IPS DF 6.9 (cell line): ENCODE data around the gene THRA.

Source experiments
- DNase-seq: peaks from one replicate; pipeline ENCODE4 v3.0.0-alpha.2; 2013; ENCODE audit warnings: low read depth, low spot score
- H3K27ac ChIP-seq: one replicate; pipeline ENCODE4 v1.5.1; 2013; ENCODE audit warnings: low read length, control low read depth
- H3K27me3 ChIP-seq: 2 replicates; pipeline ENCODE4 v1.6.1; 2013; ENCODE audit warnings: mild to moderate bottlenecking, low read length; ENCODE audit not compliant: control insufficient read depth, insufficient read depth
- H3K36me3 ChIP-seq: 2 replicates; pipeline ENCODE4 v1.6.1; 2013; ENCODE audit warnings: low read length; ENCODE audit not compliant: control insufficient read depth, insufficient read depth
- H3K4me1 ChIP-seq: 2 replicates; pipeline ENCODE4 v1.6.1; 2013; ENCODE audit warnings: low read length; ENCODE audit not compliant: control insufficient read depth, insufficient read depth
- H3K4me3 ChIP-seq: 2 replicates; pipeline ENCODE4 v1.5.1; 2013; ENCODE audit warnings: mild to moderate bottlenecking, low read length
- H3K9me3 ChIP-seq: 2 replicates; pipeline ENCODE4 v1.6.1; 2013; ENCODE audit warnings: low read length, inconsistent platforms; ENCODE audit not compliant: control insufficient read depth, insufficient read depth
- WGBS: extraction: QIAGEN DNeasy Blood & Tissue Kit; methylation state at CpG from one replicate; pipeline ENCODE4 v1.1.7; 2013; ENCODE audit warnings: mixed read lengths, missing lambda C conversion rate; ENCODE audit not compliant: insufficient read length, insufficient coverage; 5-methylcytosine and 5-hydroxymethylcytosine counted together

Gene THRA

GRCh38 chr17:40122136-40122998 lies 59.6 kb downstream of the THRA start:
- no CpG with 5 or more reads among the region's 97 CpGs for WGBS
- Histone ChIP-seq H3K36me3 (peaks cover 3% of the 10 kb centered on the region; the same call in 1 of the 2 replicates), H3K9me3 (no peaks in the 10 kb centered on the region), H3K27me3 (no peaks in the 10 kb centered on the region), H3K4me3 (peak overlapping the region; percentile 66), H3K27ac (no peak overlapping the region), H3K4me1 (no peaks in the 10 kb centered on the region)
- DNase-seq, result no peak

GRCh38 chr17:40122999-40123810 lies 60.4 kb downstream of the THRA start:
- Histone ChIP-seq H3K36me3 (peaks cover 6% of the 10 kb centered on the region; the same call in 1 of the 2 replicates), H3K9me3 (no peaks in the 10 kb centered on the region), H3K27ac (no peak overlapping the region), H3K27me3 (no peaks in the 10 kb centered on the region), H3K4me3 (peak overlapping the region; percentile 66), H3K4me1 (no peaks in the 10 kb centered on the region)
- whole genome bisulfite sequencing, result 100% methylated on average over 1 of the region's 43 CpGs
- DNase-seq, result no peak

- H3K9me3 ChIP-seq, result no peaks in the 10 kb centered on the region
- no peak for DNase-seq
- no peaks in the 10 kb centered on the region for H3K27me3 ChIP-seq
- H3K27ac ChIP-seq, result no peak overlapping the region
- H3K4me1 ChIP-seq, result no peaks in the 10 kb centered on the region
- WGBS, result no CpG with 5 or more reads among the region's 2 CpGs
- H3K36me3 ChIP-seq, result peaks cover 6% of the 10 kb centered on the region; the same call in 1 of the 2 replicates
- peak overlapping the region; percentile 66; the same call in 1 of the 2 replicates for H3K4me3 ChIP-seq
These were observed 61.0 kb downstream of the THRA start for GRCh38 chr17:40123811-40124114.

- Histone ChIP-seq H3K27me3 (no peaks in the 10 kb centered on the region), H3K9me3 (no peaks in the 10 kb centered on the region), H3K27ac (no peak overlapping the region), H3K4me3 (peak overlapping the region; percentile 66; the same call in 1 of the 2 replicates), H3K4me1 (no peaks in the 10 kb centered on the region), H3K36me3 (peaks cover 9% of the 10 kb centered on the region; the same call in 1 of the 2 replicates)
- no CpG with 5 or more reads among the region's 9 CpGs for WGBS
- DNase-seq, result no peak
These were observed 61.7 kb downstream of the THRA start for GRCh38 chr17:40124279-40125141.

GRCh38 chr17:40129498-40129897 lies 66.7 kb downstream of the THRA start:
- Histone ChIP-seq H3K4me3 (no peak overlapping the region), H3K9me3 (no peaks in the 10 kb centered on the region), H3K27me3 (no peaks in the 10 kb centered on the region), H3K36me3 (peaks cover 25% of the 10 kb centered on the region; the same call in 1 of the 2 replicates), H3K27ac (no peak overlapping the region), H3K4me1 (no peaks in the 10 kb centered on the region)
- no peak for DNase-seq
- no CpG with 5 or more reads among the region's 5 CpGs for WGBS

GRCh38 chr17:40130352-40131042 lies 67.7 kb downstream of the THRA start:
- Histone ChIP-seq H3K9me3 (no peaks in the 10 kb centered on the region), H3K4me1 (no peaks in the 10 kb centered on the region), H3K4me3 (no peak overlapping the region), H3K27me3 (no peaks in the 10 kb centered on the region), H3K27ac (no peak overlapping the region), H3K36me3 (peaks cover 27% of the 10 kb centered on the region; the same call in 1 of the 2 replicates)
- no peak for DNase-seq
- no CpG with 5 or more reads among the region's 7 CpGs for WGBS

- Histone ChIP-seq H3K4me1 (no peaks in the 10 kb centered on the region), H3K36me3 (peaks cover 22% of the 10 kb centered on the region; the same call in 1 of the 2 replicates), H3K9me3 (no peaks in the 10 kb centered on the region), H3K27me3 (no peaks in the 10 kb centered on the region), H3K4me3 (no peak overlapping the region), H3K27ac (no peak overlapping the region)
- DNase-seq, result no peak
- no CpG with 5 or more reads among the region's 7 CpGs for WGBS
These were observed 71.4 kb downstream of the THRA start for GRCh38 chr17:40134184-40134583.

GRCh38 chr17:40135817-40136216 lies 73.1 kb downstream of the THRA start:
- H3K27ac ChIP-seq, result no peak overlapping the region
- WGBS, result no CpG with 5 or more reads among the region's 3 CpGs
- DNase-seq, result no peak
- H3K36me3 ChIP-seq, result peaks cover 15% of the 10 kb centered on the region; the same call in 1 of the 2 replicates
- H3K9me3 ChIP-seq, result no peaks in the 10 kb centered on the region
- H3K4me3 ChIP-seq, result no peak overlapping the region
- no peaks in the 10 kb centered on the region for H3K27me3 ChIP-seq
- H3K4me1 ChIP-seq, result no peaks in the 10 kb centered on the region

- DNase-seq, result no peak
These were observed 76.8 kb downstream of the THRA start for GRCh38 chr17:40139566-40140058.

More at GRCh38 chr17:40139566-40140058, 76.8 kb downstream of the THRA start:
- H3K4me1 ChIP-seq, result no peaks in the 10 kb centered on the region
- H3K27me3 ChIP-seq, result no peaks in the 10 kb centered on the region
- no peak overlapping the region for H3K27ac ChIP-seq
- H3K9me3 ChIP-seq, result no peaks in the 10 kb centered on the region
- no CpG with 5 or more reads among the region's 14 CpGs for WGBS
- H3K36me3 ChIP-seq, result peaks cover 3% of the 10 kb centered on the region; the same call in 1 of the 2 replicates
- peak overlapping the region; percentile 79; the same call in 1 of the 2 replicates for H3K4me3 ChIP-seq
